ENCODE results near the gene DNAJC11.
"Not testable (repeated sequence)": the region's sequence is repeated elsewhere in the genome, so short reads cannot be mapped to it uniquely, and the experiment has no call there.

The DNAJC11 gene

GRCh38 chr1:6648556-6648955 is 53.1 kb downstream of the DNAJC11 start:
- DNase-seq (ENCODE audit: low spot score), result no peak

- peak; percentile 72 for DNase-seq (ENCODE audit: low spot score)
These were observed 55.0 kb downstream of the DNAJC11 start for GRCh38 chr1:6646499-6647148.

GRCh38 chr1:6645018-6645417 is 56.6 kb downstream of the DNAJC11 start:
- DNase-seq (ENCODE audit: low spot score), result no peak

- DNase-seq (ENCODE audit: low spot score), result not testable (repeated sequence)
These were observed 60.7 kb downstream of the DNAJC11 start for GRCh38 chr1:6640867-6641266.

- peak; percentile 59 for DNase-seq (ENCODE audit: low spot score)
These were observed 63.4 kb downstream of the DNAJC11 start for GRCh38 chr1:6638226-6638625.

GRCh38 chr1:6637770-6638169 is 63.8 kb downstream of the DNAJC11 start:
- DNase-seq (ENCODE audit: low spot score), result no peak

- DNase-seq (ENCODE audit: low spot score), result not testable (repeated sequence)
These were observed 64.8 kb downstream of the DNAJC11 start for GRCh38 chr1:6636778-6637177.

- DNase-seq (ENCODE audit: low spot score), result peak; percentile 52
These were observed 65.5 kb downstream of the DNAJC11 start for GRCh38 chr1:6635910-6636760.

- DNase-seq (ENCODE audit: low spot score), result no peak
These were observed 66.3 kb downstream of the DNAJC11 start for GRCh38 chr1:6635161-6635909.

GRCh38 chr1:6634371-6635052 is 67.1 kb downstream of the DNAJC11 start:
- DNase-seq (ENCODE audit: low spot score), result peak; percentile 46

GRCh38 chr1:6632588-6633514 is 68.8 kb downstream of the DNAJC11 start:
- no peak for DNase-seq (ENCODE audit: low spot score)

GRCh38 chr1:6631058-6631457 is 70.6 kb downstream of the DNAJC11 start:
- no peak for DNase-seq (ENCODE audit: low spot score)

- no peak for DNase-seq (ENCODE audit: low spot score)
These were observed 71.6 kb downstream of the DNAJC11 start for GRCh38 chr1:6630027-6630426.

GRCh38 chr1:6628971-6629479 is 72.6 kb downstream of the DNAJC11 start:
- DNase-seq (ENCODE audit: low spot score), result no peak

- no peak for DNase-seq (ENCODE audit: low spot score)
These were observed 73.6 kb downstream of the DNAJC11 start for GRCh38 chr1:6627841-6628545.

GRCh38 chr1:6627031-6627430 is 74.6 kb downstream of the DNAJC11 start:
- DNase-seq (ENCODE audit: low spot score), result no peak

GRCh38 chr1:6625584-6626149 is 75.9 kb downstream of the DNAJC11 start:
- peak; percentile 77 for DNase-seq (ENCODE audit: low spot score)

- peak; percentile 89 for DNase-seq (ENCODE audit: low spot score)
These were observed 76.7 kb downstream of the DNAJC11 start, which contains the start of gene THAP3 for GRCh38 chr1:6624710-6625583. Gene THAP3, plus strand, starts transcription at chr1:6624868. Its CDS starts 351 bp downstream, at chr1:6625219.

All from hepatic stellate cell (primary cell).